ENCODE results near the gene OR4D5.

Gene OR4D5

GRCh38 chr11:123939317-123939716, at the start of gene OR4D5:
OR4D5 (plus strand) TSS chr11:123939617; CDS start chr11:123939617, 0 bp downstream.
- no peak for FAIRE-seq

GRCh38 chr11:123892031-123892430, 47.4 kb upstream of the OR4D5 start:
- FAIRE-seq: no peak

- no peak for FAIRE-seq
Measured at GRCh38 chr11:123899792-123900191, 39.6 kb upstream of the OR4D5 start.

- no peak for FAIRE-seq
Measured at GRCh38 chr11:123901867-123902266, 37.5 kb upstream of the OR4D5 start, which contains the start of gene OR8D4. OR8D4 (plus strand) TSS chr11:123902167; CDS start chr11:123906432, 4,265 bp downstream.

- FAIRE-seq: no peak
Measured at GRCh38 chr11:123903932-123904331, 35.5 kb upstream of the OR4D5 start.

GRCh38 chr11:123904932-123905331, 34.5 kb upstream of the OR4D5 start:
- no peak for FAIRE-seq

GRCh38 chr11:123905826-123906225, 33.6 kb upstream of the OR4D5 start:
- FAIRE-seq: no peak

GRCh38 chr11:123920943-123921342, 18.5 kb upstream of the OR4D5 start:
- no peak for FAIRE-seq

- no peak for FAIRE-seq
Measured at GRCh38 chr11:123924027-123924426, 15.4 kb upstream of the OR4D5 start.

- no peak for FAIRE-seq
Measured at GRCh38 chr11:123942413-123942812, 3.0 kb downstream of the OR4D5 start.

GRCh38 chr11:123943738-123944137, 4.3 kb downstream of the OR4D5 start, which contains the start of gene OR6T1:
OR6T1 (minus strand) TSS chr11:123943838; CDS start chr11:123943838, 0 bp downstream.
- no peak for FAIRE-seq

GRCh38 chr11:123945132-123945531, 5.7 kb downstream of the OR4D5 start:
- FAIRE-seq: no peak

GRCh38 chr11:123956752-123957151, 17.3 kb downstream of the OR4D5 start:
- no peak for FAIRE-seq

- FAIRE-seq: no peak
Measured at GRCh38 chr11:123973816-123974215, 34.4 kb downstream of the OR4D5 start.

- no peak for FAIRE-seq
Measured at GRCh38 chr11:123976770-123977560, 37.5 kb downstream of the OR4D5 start.

- no peak for FAIRE-seq
Measured at GRCh38 chr11:123977731-123978347, 38.4 kb downstream of the OR4D5 start, which contains the start of gene OR10S1. OR10S1 (minus strand) TSS chr11:123977781; CDS start chr11:123977664, 117 bp downstream.

GRCh38 chr11:123979311-123979710, 39.9 kb downstream of the OR4D5 start:
- FAIRE-seq: no peak

Measured in TTC549 (cell line).